Measurements from ENCODE around the gene PDCD1. TPM values are rescaled to one million over a fixed set of nuclear protein-coding genes. Genes with fewer than 3 reads are reported as not detected.

The PDCD1 gene
- total and polyA plus RNA-seq, 12 donors, result 1.3 to 14.2 (median 3.2) TPM

GRCh38 chr2:241890524-241891235, 32.0 kb upstream of the PDCD1 start:
- H3K4me3 ChIP-seq, result no peak overlapping the region
- no peaks in the 10 kb centered on the region for H3K4me1 ChIP-seq
- H3K9me3 ChIP-seq, result peaks cover 0 to 8% (median 0%) of the 10 kb centered on the region in 11 donors
- TF ChIP-seq CTCF (IDR thresholded peaks at IDR 0.05), result no peak
- no peaks in the 10 kb centered on the region for H3K36me3 ChIP-seq
- intact Hi-C loops (cut with DNase I), result no loop called here
- DNase-seq (no peak), ATAC-seq (no peak)
- 93 to 94% methylated on average over 29 of the region's 29 CpGs for WGBS, 2 donors
- no peaks in the 10 kb centered on the region for H3K27me3 ChIP-seq
- H3K27ac ChIP-seq, result no peak overlapping the region

- Histone ChIP-seq H3K4me3 (no peak overlapping the region), H3K9me3 (peaks cover 0 to 8% (median 0%) of the 10 kb centered on the region in 11 donors), H3K4me1 (no peaks in the 10 kb centered on the region), H3K27me3 (no peaks in the 10 kb centered on the region), H3K36me3 (no peaks in the 10 kb centered on the region), H3K27ac (no peak overlapping the region)
- WGBS, 2 donors, result 50 to 51% methylated on average over 5 of the region's 6 CpGs
- ATAC-seq (no peak), DNase-seq (no peak)
- no peak for TF ChIP-seq CTCF (IDR thresholded peaks at IDR 0.05)
- intact Hi-C loops (cut with DNase I), result no loop called here
Measured at GRCh38 chr2:241888641-241889040, 29.9 kb upstream of the PDCD1 start.

GRCh38 chr2:241887806-241888522, 29.3 kb upstream of the PDCD1 start:
- H3K27me3 ChIP-seq, result no peaks in the 10 kb centered on the region
- DNase-seq (no peak), ATAC-seq (no peak)
- peaks cover 0 to 5% (median 0%) of the 10 kb centered on the region in 9 donors for H3K4me1 ChIP-seq
- H3K36me3 ChIP-seq, result no peaks in the 10 kb centered on the region
- intact Hi-C loops (cut with DNase I), result no loop called here
- WGBS, 2 donors, result 87 to 88% methylated on average over 20 to 23 of the region's 24 CpGs
- TF ChIP-seq CTCF (IDR thresholded peaks at IDR 0.05), result no peak
- H3K4me3 ChIP-seq, result no peak overlapping the region
- H3K27ac ChIP-seq, result no peak overlapping the region
- peaks cover 0 to 8% (median 0%) of the 10 kb centered on the region in 11 donors for H3K9me3 ChIP-seq

- Histone ChIP-seq H3K27me3 (no peaks in the 10 kb centered on the region), H3K4me3 (no peak overlapping the region), H3K4me1 (peaks cover 2 to 16% (median 8%) of the 10 kb centered on the region in 9 donors), H3K27ac (no peak overlapping the region), H3K36me3 (no peaks in the 10 kb centered on the region), H3K9me3 (peaks cover 0 to 8% (median 0%) of the 10 kb centered on the region in 11 donors)
- WGBS, 2 donors, result 94 to 95% methylated on average over 19 of the region's 19 CpGs
- TF ChIP-seq CTCF (IDR thresholded peaks at IDR 0.05), result no peak
- DNase-seq (peak in 1 of 2 donors; percentile 3), ATAC-seq (no peak)
- intact Hi-C loops (cut with DNase I), result no loop called here
Measured at GRCh38 chr2:241886840-241887447, 28.2 kb upstream of the PDCD1 start.
